ENCODE results near the gene CD14. TPM values are rescaled to one million over a fixed set of nuclear protein-coding genes. Genes with fewer than 3 reads are reported as not detected.

Gene CD14
- total RNA-seq, 1 experiment from 2014 or later: 0.13 TPM

- Histone ChIP-seq H3K18ac (ENCODE audit: insufficient read length, low read depth, low read length) (no peak overlapping the region), H4K20me1 (ENCODE audit: control insufficient read depth, insufficient read depth, insufficient read length) (no peaks in the 10 kb centered on the region), H3K9ac (ENCODE audit: extremely low read depth, insufficient read length, low read length) (no peak overlapping the region), H4K8ac (replicated peaks; ENCODE audit: insufficient read length, low read depth, low read length) (no peak overlapping the region), H3K14ac (ENCODE audit: insufficient read depth, low read length) (no peak overlapping the region), H2BK12ac (ENCODE audit: insufficient read length, low read depth, low read length) (no peak overlapping the region), H2BK120ac (ENCODE audit: low read depth, low read length, poor library complexity, severe bottlenecking) (no peak overlapping the region), H3K4me1 (ENCODE audit: insufficient read depth, low read length) (no peaks in the 10 kb centered on the region), H3K79me2 (ENCODE audit: insufficient read depth, low read length) (no peaks in the 10 kb centered on the region), H2AK5ac (ENCODE audit: insufficient read length, low read length) (no peak overlapping the region), H3T11ph (ENCODE audit: low read length) (no peak overlapping the region), H3K27me3 (ENCODE audit: insufficient read depth, low read length) (no peaks in the 10 kb centered on the region), H3K27ac (ENCODE audit: insufficient read length, low read depth, low read length) (no peak overlapping the region), H3K23ac (ENCODE audit: insufficient read length, low read depth, low read length) (no peak overlapping the region), H2BK20ac (ENCODE audit: low read depth, low read length, poor library complexity, severe bottlenecking) (no peak overlapping the region), H4K5ac (ENCODE audit: insufficient read length, low read depth, low read length) (no peak overlapping the region), H4K91ac (ENCODE audit: insufficient read length, low read depth, low read length) (no peak overlapping the region), H3K56ac (ENCODE audit: insufficient read length, low read depth, low read length) (no peak overlapping the region), H3K23me2 (ENCODE audit: insufficient read length, low read depth, low read length, poor library complexity, severe bottlenecking) (no peaks in the 10 kb centered on the region), H3K4me2 (ENCODE audit: insufficient read depth, insufficient read length, low read length) (no peak overlapping the region), H3K4ac (ENCODE audit: low read depth, low read length) (no peak overlapping the region), H2BK5ac (ENCODE audit: insufficient read length, low read length) (no peak overlapping the region), H3K9me3 (ENCODE audit: control insufficient read depth, low read depth, low read length) (no peaks in the 10 kb centered on the region), H2AFZ (ENCODE audit: low read length) (no peak overlapping the region), H3K79me1 (ENCODE audit: insufficient read depth, low read depth, low read length, poor library complexity, severe bottlenecking) (no peaks in the 10 kb centered on the region), H2BK15ac (ENCODE audit: low read depth, low read length) (no peak overlapping the region; the same call in 1 of the 2 replicates)
- DNase-seq: no peak
- H3K27me3 Mint-ChIP-seq (ENCODE audit: low read depth): peaks cover 5% of the 10 kb centered on the region
- H3K4me3 Mint-ChIP-seq: no peak overlapping the region
- H3K36me3 Mint-ChIP-seq (ENCODE audit: insufficient read depth in 1 of 3, low read depth in 3 of 3): peaks cover 0 to 3% (median 2%) of the 10 kb centered on the region in 3 experiments; a peak in 1 of 7 replicates
- no peak overlapping the region; a peak in 1 of 7 replicates for H3K27ac Mint-ChIP-seq
- peaks cover 41 to 66% of the 10 kb centered on the region in 2 experiments for H3K9me3 Mint-ChIP-seq
- TF ChIP-seq CTCF (conservative IDR thresholded peaks at IDR 0.05): no peak
- no peaks in the 10 kb centered on the region for H3K4me1 Mint-ChIP-seq
These were observed 24.3 kb downstream of the CD14 start for GRCh38 chr5:140608722-140609121.

All from H9 (cell line).